HEK293 (cell line): ENCODE data around the gene CAMK2N2.

Source experiments
- ELK4 ChIP-seq: IDR thresholded peaks from 2 replicates; pipeline ENCODE4 v1.6.1; 2011; ENCODE audit warnings: mild to moderate bottlenecking, low read depth, low read length, borderline replicate concordance
- PRDM2 ChIP-seq: fragments of 450-650 bp; formaldehyde crosslinking; IDR thresholded peaks from 2 replicates; pipeline ENCODE4 v1.5.1; 2016; ENCODE audit warnings: missing biosample characterization, missing genetic modification characterization, borderline replicate concordance
- ZBTB21 ChIP-seq: fragments of 450-650 bp; formaldehyde crosslinking; IDR thresholded peaks from 2 replicates; pipeline ENCODE4 v1.5.1; 2017; ENCODE audit warnings: missing biosample characterization, missing genetic modification characterization
- ZNF121 ChIP-seq: fragments of 450-650 bp; formaldehyde crosslinking; IDR thresholded peaks from 2 replicates; pipeline ENCODE4 v1.5.1; 2016; ENCODE audit warnings: missing biosample characterization, missing genetic modification characterization
- ZNF501 ChIP-seq: fragments of 450-650 bp; formaldehyde crosslinking; IDR thresholded peaks from 2 replicates; pipeline ENCODE4 v1.5.1; 2016; ENCODE audit warnings: missing biosample characterization, missing genetic modification characterization
- ZNF548 ChIP-seq: fragments of 450-650 bp; formaldehyde crosslinking; IDR thresholded peaks from 2 replicates; pipeline ENCODE4 v1.5.1; 2016; ENCODE audit warnings: missing biosample characterization, missing genetic modification characterization
- ZNF560 ChIP-seq: fragments of 450-650 bp; formaldehyde crosslinking; IDR thresholded peaks from 2 replicates; pipeline ENCODE4 v1.5.1; 2017; ENCODE audit warnings: missing biosample characterization, missing genetic modification characterization, borderline replicate concordance
- ZNF561 ChIP-seq: fragments of 450-650 bp; IDR thresholded peaks from 2 replicates; pipeline ENCODE4 v1.5.1; 2018; ENCODE audit warnings: missing biosample characterization, missing genetic modification characterization, borderline replicate concordance
- ZNF768 ChIP-seq: fragments of 450-650 bp; formaldehyde crosslinking; IDR thresholded peaks from 2 replicates; pipeline ENCODE4 v1.5.1; 2018; ENCODE audit warnings: missing biosample characterization, mild to moderate bottlenecking, missing genetic modification characterization
- TF ChIP-seq, protein P1 (sequence below): fragments of 450-650 bp; formaldehyde crosslinking; conservative IDR thresholded peaks from 2 replicates; pipeline ENCODE4 v1.5.1; 2016; ENCODE audit warnings: low read depth, missing biosample characterization, missing genetic modification characterization
- TF ChIP-seq, protein P2 (sequence below): fragments of 450-650 bp; formaldehyde crosslinking; IDR thresholded peaks from 2 replicates; pipeline ENCODE4 v1.5.1; 2016; ENCODE audit warnings: missing biosample characterization, missing genetic modification characterization
- TF ChIP-seq, protein P3 (sequence below): fragments of 450-650 bp; formaldehyde crosslinking; IDR thresholded peaks from 2 replicates; pipeline ENCODE4 v1.5.1; 2016; ENCODE audit warnings: missing biosample characterization, missing genetic modification characterization, low read depth

DNA sequence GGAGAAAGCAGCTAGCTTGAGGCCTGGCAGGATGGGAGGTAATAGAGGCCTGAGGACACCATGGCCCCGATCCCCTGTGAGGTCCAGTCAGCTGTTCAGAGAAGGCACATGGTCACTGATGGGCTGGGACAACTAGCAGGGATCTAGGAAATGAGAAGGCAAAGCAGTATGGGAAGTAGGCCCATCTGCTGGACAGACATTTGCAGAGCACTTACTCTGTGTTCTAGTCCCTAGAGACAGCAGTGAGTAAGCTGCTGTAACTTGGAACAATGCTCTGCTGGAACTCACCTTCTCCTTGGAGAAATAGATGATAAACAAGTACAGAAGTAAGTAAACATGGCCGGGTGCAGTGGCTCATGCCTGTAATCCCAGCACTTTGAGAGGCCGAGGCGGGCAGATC is 21.6 kb upstream of the CAMK2N2 start:
- TF ChIP-seq ZNF121 (tag by site-specific recombination): no peak
- TF ChIP-seq ELK4: no peak
- TF ChIP-seq, protein P1, sequence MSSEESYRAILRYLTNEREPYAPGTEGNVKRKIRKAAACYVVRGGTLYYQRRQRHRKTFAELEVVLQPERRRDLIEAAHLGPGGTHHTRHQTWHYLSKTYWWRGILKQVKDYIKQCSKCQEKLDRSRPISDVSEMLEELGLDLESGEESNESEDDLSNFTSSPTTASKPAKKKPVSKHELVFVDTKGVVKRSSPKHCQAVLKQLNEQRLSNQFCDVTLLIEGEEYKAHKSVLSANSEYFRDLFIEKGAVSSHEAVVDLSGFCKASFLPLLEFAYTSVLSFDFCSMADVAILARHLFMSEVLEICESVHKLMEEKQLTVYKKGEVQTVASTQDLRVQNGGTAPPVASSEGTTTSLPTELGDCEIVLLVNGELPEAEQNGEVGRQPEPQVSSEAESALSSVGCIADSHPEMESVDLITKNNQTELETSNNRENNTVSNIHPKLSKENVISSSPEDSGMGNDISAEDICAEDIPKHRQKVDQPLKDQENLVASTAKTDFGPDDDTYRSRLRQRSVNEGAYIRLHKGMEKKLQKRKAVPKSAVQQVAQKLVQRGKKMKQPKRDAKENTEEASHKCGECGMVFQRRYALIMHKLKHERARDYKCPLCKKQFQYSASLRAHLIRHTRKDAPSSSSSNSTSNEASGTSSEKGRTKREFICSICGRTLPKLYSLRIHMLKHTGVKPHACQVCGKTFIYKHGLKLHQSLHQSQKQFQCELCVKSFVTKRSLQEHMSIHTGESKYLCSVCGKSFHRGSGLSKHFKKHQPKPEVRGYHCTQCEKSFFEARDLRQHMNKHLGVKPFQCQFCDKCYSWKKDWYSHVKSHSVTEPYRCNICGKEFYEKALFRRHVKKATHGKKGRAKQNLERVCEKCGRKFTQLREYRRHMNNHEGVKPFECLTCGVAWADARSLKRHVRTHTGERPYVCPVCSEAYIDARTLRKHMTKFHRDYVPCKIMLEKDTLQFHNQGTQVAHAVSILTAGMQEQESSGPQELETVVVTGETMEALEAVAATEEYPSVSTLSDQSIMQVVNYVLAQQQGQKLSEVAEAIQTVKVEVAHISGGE (tag by site-specific recombination): no peak
- TF ChIP-seq, protein P2, sequence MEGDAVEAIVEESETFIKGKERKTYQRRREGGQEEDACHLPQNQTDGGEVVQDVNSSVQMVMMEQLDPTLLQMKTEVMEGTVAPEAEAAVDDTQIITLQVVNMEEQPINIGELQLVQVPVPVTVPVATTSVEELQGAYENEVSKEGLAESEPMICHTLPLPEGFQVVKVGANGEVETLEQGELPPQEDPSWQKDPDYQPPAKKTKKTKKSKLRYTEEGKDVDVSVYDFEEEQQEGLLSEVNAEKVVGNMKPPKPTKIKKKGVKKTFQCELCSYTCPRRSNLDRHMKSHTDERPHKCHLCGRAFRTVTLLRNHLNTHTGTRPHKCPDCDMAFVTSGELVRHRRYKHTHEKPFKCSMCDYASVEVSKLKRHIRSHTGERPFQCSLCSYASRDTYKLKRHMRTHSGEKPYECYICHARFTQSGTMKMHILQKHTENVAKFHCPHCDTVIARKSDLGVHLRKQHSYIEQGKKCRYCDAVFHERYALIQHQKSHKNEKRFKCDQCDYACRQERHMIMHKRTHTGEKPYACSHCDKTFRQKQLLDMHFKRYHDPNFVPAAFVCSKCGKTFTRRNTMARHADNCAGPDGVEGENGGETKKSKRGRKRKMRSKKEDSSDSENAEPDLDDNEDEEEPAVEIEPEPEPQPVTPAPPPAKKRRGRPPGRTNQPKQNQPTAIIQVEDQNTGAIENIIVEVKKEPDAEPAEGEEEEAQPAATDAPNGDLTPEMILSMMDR (tag by site-specific recombination): no peak
- no peak for TF ChIP-seq ZNF548
- TF ChIP-seq PRDM2: no peak
- no peak for TF ChIP-seq ZNF561 (tag by site-specific recombination)
- no peak for TF ChIP-seq ZNF560
- no peak for TF ChIP-seq ZBTB21 (tag by site-specific recombination)
- TF ChIP-seq ZNF501 (tag by site-specific recombination): no peak
- no peak for TF ChIP-seq ZNF768 (tag by site-specific recombination)
- TF ChIP-seq, protein P3, sequence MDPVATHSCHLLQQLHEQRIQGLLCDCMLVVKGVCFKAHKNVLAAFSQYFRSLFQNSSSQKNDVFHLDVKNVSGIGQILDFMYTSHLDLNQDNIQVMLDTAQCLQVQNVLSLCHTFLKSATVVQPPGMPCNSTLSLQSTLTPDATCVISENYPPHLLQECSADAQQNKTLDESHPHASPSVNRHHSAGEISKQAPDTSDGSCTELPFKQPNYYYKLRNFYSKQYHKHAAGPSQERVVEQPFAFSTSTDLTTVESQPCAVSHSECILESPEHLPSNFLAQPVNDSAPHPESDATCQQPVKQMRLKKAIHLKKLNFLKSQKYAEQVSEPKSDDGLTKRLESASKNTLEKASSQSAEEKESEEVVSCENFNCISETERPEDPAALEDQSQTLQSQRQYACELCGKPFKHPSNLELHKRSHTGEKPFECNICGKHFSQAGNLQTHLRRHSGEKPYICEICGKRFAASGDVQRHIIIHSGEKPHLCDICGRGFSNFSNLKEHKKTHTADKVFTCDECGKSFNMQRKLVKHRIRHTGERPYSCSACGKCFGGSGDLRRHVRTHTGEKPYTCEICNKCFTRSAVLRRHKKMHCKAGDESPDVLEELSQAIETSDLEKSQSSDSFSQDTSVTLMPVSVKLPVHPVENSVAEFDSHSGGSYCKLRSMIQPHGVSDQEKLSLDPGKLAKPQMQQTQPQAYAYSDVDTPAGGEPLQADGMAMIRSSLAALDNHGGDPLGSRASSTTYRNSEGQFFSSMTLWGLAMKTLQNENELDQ (tag by site-specific recombination): no peak
